LHCN-M2 (cell line): ENCODE results near the gene PIP. TPM values are rescaled to one million over a fixed set of nuclear protein-coding genes. Genes with fewer than 3 reads are reported as not detected.
"Not testable (repeated sequence)": the region's sequence is repeated elsewhere in the genome, so short reads cannot be mapped to it uniquely, and the experiment has no call there.

Experiments used
- DNase-seq: peaks from one replicate; pipeline ENCODE4 v3.0.0-alpha.2; 2012; ENCODE audit warnings: low read depth
- total RNA-seq: library from RNA; depleted of rRNA; stranded (reverse); fragments of >200 nt; gene quantifications from 2 replicates; pipeline ENCODE4 v1.2.3, GENCODE V29; 2014; rRNA removed

PIP gene
- total RNA-seq, 1 experiment from 2014 or later = 0.69 TPM

- no peak for DNase-seq
Observed at GRCh38 chr7:143177374-143178119, 45.7 kb downstream of the PIP start.

- DNase-seq = not testable (repeated sequence)
Observed at GRCh38 chr7:143180771-143181170, 48.9 kb downstream of the PIP start.

- no peak for DNase-seq
Observed at GRCh38 chr7:143181349-143181748, 49.5 kb downstream of the PIP start.

- DNase-seq = no peak
Observed at GRCh38 chr7:143183024-143183423, 51.1 kb downstream of the PIP start, which contains the start of gene TAS2R39. TSS of gene TAS2R39 (plus strand) at chr7:143183419. CDS start at chr7:143183419, 0 bp downstream.

GRCh38 chr7:143185551-143185950 lies 53.7 kb downstream of the PIP start:
- DNase-seq = no peak

- no peak for DNase-seq
Observed at GRCh38 chr7:143188994-143189393, 57.1 kb downstream of the PIP start.

Other genes starting within 250 kb of the PIP start
- not detected in 2 replicates for gene TRPV6, start 246.3 kb upstream of the PIP start, total RNA-seq
- not detected in 2 replicates for gene TRPV5, start 198.3 kb upstream of the PIP start, total RNA-seq
- gene LLCFC1, start 192.6 kb upstream of the PIP start, total RNA-seq = not detected in 2 replicates
- 0.23 TPM in 1 of 2 replicates, not detected in the other for gene KEL, start 169.7 kb upstream of the PIP start, total RNA-seq
- not detected in 2 replicates for gene OR9A2, start 104.9 kb upstream of the PIP start, total RNA-seq
- not detected in 2 replicates for gene OR6V1, start 79.7 kb upstream of the PIP start, total RNA-seq
- gene TAS2R39, start 51.3 kb downstream of the PIP start, total RNA-seq = not detected in 2 replicates
- gene TAS2R40, start 90.0 kb downstream of the PIP start, total RNA-seq = not detected in 2 replicates
- gene GSTK1, start 131.4 kb downstream of the PIP start, total RNA-seq = 233 and 262 TPM in 2 replicates
- gene TMEM139, start 152.9 kb downstream of the PIP start, total RNA-seq = not detected in 2 replicates
- 20.8 and 21.5 TPM in 2 replicates for gene CASP2, start 156.3 kb downstream of the PIP start, total RNA-seq
- not detected in 2 replicates for gene CLCN1, start 184.0 kb downstream of the PIP start, total RNA-seq
- gene FAM131B, start 230.6 kb downstream of the PIP start, total RNA-seq = 1.1 and 1.5 TPM in 2 replicates
- 137 and 142 TPM in 2 replicates for gene ZYX, start 249.3 kb downstream of the PIP start, total RNA-seq